ENCODE data around the gene HIVEP2. TPM values are rescaled to one million over a fixed set of nuclear protein-coding genes. Genes with fewer than 3 reads are reported as not detected.

The HIVEP2 gene
- total RNA-seq, 1 experiment from 2014 or later, result 4.2 TPM

- no peak overlapping the region for H3K4me3 Mint-ChIP-seq
- no peak for TF ChIP-seq CTCF (conservative IDR thresholded peaks at IDR 0.05)
- no peak overlapping the region for H2BK12ac ChIP-seq (ENCODE audit: insufficient read length, low read depth, low read length)
- no peak overlapping the region for H4K8ac ChIP-seq (replicated peaks; ENCODE audit: insufficient read length, low read depth, low read length)
- H3K18ac ChIP-seq (ENCODE audit: insufficient read length, low read depth, low read length), result no peak overlapping the region
- H3K27ac Mint-ChIP-seq, result no peak overlapping the region
- H4K5ac ChIP-seq (ENCODE audit: insufficient read length, low read depth, low read length), result no peak overlapping the region
- H3K23ac ChIP-seq (ENCODE audit: insufficient read length, low read depth, low read length), result no peak overlapping the region
- H2BK120ac ChIP-seq (ENCODE audit: low read depth, low read length, poor library complexity, severe bottlenecking), result no peak overlapping the region
- no peaks in the 10 kb centered on the region for H4K20me1 ChIP-seq (ENCODE audit: control insufficient read depth, insufficient read depth, insufficient read length)
- H2AK5ac ChIP-seq (ENCODE audit: insufficient read length, low read length), result no peak overlapping the region
- no peak overlapping the region for H3K9ac ChIP-seq (ENCODE audit: extremely low read depth, insufficient read length, low read length)
- no peak overlapping the region for H3K4me2 ChIP-seq (ENCODE audit: insufficient read depth, insufficient read length, low read length)
- H3K4me1 ChIP-seq (ENCODE audit: insufficient read depth, low read length), result no peaks in the 10 kb centered on the region
- no peak overlapping the region for H4K91ac ChIP-seq (ENCODE audit: insufficient read length, low read depth, low read length)
- H2AFZ ChIP-seq (ENCODE audit: low read length), result no peak overlapping the region
- no peak overlapping the region for H3K56ac ChIP-seq (ENCODE audit: insufficient read length, low read depth, low read length)
- no peak overlapping the region for H3K14ac ChIP-seq (ENCODE audit: insufficient read depth, low read length)
- H3K4me1 Mint-ChIP-seq, result peaks cover 0 to 5% of the 10 kb centered on the region in 2 experiments; a peak in 2 of 4 replicates
- H2BK15ac ChIP-seq (ENCODE audit: low read depth, low read length), result no peak overlapping the region
- DNase-seq, result no peak
- H3K79me1 ChIP-seq (ENCODE audit: insufficient read depth, low read depth, low read length, poor library complexity, severe bottlenecking), result no peaks in the 10 kb centered on the region
- H3K27ac ChIP-seq (ENCODE audit: insufficient read length, low read depth, low read length), result no peak overlapping the region
- H2BK20ac ChIP-seq (ENCODE audit: low read depth, low read length, poor library complexity, severe bottlenecking), result no peak overlapping the region
- H3T11ph ChIP-seq (ENCODE audit: low read length), result no peak overlapping the region
- H3K27me3 Mint-ChIP-seq (ENCODE audit: low read depth), result no peaks in the 10 kb centered on the region
- no peaks in the 10 kb centered on the region for H3K79me2 ChIP-seq (ENCODE audit: insufficient read depth, low read length)
- H2BK5ac ChIP-seq (ENCODE audit: insufficient read length, low read length), result no peak overlapping the region
- H3K23me2 ChIP-seq (ENCODE audit: insufficient read length, low read depth, low read length, poor library complexity, severe bottlenecking), result no peaks in the 10 kb centered on the region
- no peaks in the 10 kb centered on the region for H3K9me3 ChIP-seq (ENCODE audit: control insufficient read depth, low read depth, low read length)
- H3K36me3 Mint-ChIP-seq (ENCODE audit: insufficient read depth in 1 of 3, low read depth in 3 of 3), result peaks cover 0 to 7% (median 6%) of the 10 kb centered on the region in 3 experiments; a peak in 5 of 7 replicates
- H3K4ac ChIP-seq (ENCODE audit: low read depth, low read length), result no peak overlapping the region
- H3K9me3 Mint-ChIP-seq, result no peaks in the 10 kb centered on the region
- no CpG with 5 or more reads among the region's 1 CpG for whole genome bisulfite sequencing (ENCODE audit: extremely low coverage, insufficient read length, low lambda C conversion rate)
- H3K27me3 ChIP-seq (ENCODE audit: insufficient read depth, low read length), result no peaks in the 10 kb centered on the region
These were observed 194.0 kb downstream of the HIVEP2 start for GRCh38 chr6:142750998-142751397.
